ENCODE results near the gene CSRP3.
"Not testable (repeated sequence)": the region's sequence is repeated elsewhere in the genome, so short reads cannot be mapped to it uniquely, and the experiment has no call there.

CSRP3 gene

DNA sequence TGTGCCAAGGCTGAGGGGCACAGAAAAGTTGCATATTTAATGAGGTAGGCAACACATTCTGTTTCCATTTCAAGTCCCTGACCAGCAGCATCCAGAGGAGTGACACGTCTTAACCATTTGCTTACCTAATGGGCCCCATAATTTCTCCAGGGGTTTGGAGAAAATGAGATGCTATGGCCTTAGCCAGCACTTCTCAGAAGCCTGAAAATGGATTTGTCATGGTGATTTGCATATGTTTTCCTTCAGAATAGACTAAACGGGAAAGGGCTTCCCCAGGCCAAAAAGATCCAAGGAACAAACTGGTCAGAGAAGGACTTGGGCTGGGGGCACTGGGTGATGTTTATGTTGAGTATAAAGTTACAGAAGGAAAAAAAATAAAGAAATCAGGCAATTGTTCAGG lies 16.7 kb downstream of the CSRP3 start:
- no peak for DNase-seq

- DNase-seq: no peak
These were observed 18.1 kb downstream of the CSRP3 start for GRCh38 chr11:19183646-19184045.

GRCh38 chr11:19181531-19182261 lies 20.1 kb downstream of the CSRP3 start:
- no peak for DNase-seq

DNA sequence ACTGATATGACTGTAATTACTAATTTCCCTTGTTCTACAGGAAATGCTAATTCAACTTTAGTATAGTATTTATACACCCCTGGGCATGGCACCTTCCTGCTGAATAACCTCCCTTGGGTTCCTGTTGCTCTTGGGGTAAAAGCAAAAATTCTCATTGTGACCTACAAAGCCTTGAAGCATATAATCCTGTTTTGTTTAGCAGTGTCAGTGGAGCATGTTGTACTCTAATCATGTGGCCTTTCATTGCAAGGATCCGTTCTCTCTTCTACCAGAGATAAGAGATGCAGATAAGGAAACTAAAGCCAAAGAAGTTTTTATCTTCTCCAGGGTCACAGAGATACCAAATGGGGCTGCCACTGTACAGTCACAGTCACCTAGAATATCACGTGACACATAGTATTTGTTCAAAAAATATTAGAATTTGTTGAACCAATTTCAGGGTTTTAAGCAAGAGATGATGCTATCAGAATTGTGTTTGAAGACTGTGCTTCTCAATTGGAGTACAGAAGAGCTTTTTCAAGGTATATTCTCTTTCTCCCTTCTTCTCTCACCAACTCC lies 25.1 kb downstream of the CSRP3 start:
- DNase-seq: no peak

DNA sequence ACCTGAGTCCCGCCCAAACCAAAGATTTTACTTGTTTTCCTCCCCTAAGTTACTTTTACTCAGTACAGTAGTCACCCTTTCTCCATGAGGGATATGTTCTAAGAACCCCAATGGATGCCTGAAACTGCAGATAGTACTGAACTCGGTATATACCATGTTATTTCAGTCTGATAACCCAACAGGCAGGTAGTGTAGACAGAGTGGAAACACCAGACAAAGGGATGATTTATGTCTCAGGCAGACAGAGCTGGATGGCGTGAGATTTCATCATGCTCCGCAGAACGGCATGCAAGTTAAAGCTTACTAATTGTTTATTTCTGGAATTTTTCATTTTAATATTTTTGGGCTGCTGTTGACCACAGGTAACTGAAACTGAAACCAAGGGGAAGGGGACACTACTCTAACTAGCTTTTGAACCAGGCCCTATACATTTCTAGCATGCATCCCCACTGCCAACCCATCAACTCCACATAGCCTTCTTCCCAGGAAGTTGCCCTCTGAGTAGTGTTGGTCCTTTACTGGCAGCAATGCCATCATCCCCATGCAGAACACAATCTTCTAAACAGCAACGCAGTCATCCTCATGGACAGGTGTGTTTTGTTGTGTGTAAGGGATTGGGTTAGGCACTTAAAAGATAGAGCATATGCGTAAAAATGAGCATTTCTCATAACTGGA lies 27.7 kb downstream of the CSRP3 start:
- DNase-seq: no peak

DNA sequence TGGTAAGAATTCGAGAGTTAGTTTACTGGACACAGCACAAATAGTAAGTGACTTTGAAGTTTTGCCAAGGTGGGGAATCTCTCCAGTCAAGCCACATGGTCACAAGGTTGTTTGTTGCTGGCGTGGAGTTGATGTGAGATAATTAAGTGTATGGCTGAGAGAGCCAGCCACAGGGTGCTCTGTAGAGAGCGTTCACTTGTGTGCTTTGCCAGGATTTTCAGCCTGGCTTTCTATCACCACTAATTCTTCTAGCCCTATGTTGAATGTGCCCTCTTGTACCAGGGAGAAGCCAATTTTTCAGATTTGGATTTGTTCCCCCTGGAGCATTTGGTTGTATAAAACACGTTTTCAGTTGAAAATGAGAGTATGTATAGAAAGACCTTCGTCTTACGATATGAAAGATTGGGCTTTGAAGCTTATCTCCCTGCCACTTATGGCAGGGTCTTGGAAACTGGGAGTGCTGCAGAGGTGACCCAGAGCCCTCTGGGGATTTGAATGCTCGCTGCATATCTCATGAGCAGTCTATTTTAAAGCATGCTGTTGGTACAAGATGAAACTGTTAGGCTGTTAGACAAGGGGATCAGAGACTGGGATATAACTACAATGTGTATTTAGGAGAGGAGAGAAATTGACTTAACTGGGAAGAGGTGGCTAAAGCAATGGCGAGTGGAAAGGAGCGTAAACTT lies 28.6 kb downstream of the CSRP3 start:
- DNase-seq: no peak

- no peak for DNase-seq
These were observed 33.7 kb downstream of the CSRP3 start for GRCh38 chr11:19168090-19168489.

- no peak for DNase-seq
These were observed 36.9 kb downstream of the CSRP3 start for GRCh38 chr11:19164881-19165280.

GRCh38 chr11:19164230-19164855 lies 37.4 kb downstream of the CSRP3 start:
- no peak for DNase-seq

GRCh38 chr11:19163617-19164016 lies 38.2 kb downstream of the CSRP3 start:
- DNase-seq: no peak

DNA sequence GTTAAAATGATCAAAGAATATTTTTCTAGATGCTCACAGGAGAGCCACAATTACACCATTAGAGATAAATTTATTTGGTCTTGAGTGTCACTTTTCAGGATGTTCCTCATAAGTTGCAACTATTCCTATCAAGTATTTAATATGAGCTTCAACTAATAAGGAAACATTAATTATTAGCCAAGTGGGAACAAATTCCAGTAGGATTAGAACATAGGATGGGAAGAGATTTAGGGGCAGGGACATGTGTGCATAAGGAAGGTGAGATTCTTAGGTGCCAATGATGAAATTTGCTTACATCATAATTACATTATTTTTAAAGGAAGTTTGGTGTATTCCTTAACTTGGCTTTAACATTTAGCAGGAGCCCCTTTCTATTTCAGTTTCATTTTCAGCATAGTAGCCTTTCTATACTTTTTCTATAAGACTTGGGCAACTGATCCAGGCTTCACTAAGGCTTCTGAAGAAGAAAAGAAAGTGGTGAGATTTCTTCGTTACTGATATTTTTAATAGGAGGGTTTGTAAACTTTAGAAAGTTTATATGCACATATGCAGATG lies 38.8 kb downstream of the CSRP3 start:
- peak in 1 of 2 donors; percentile 21 for DNase-seq

GRCh38 chr11:19161651-19162050 lies 40.1 kb downstream of the CSRP3 start:
- no peak for DNase-seq

DNA sequence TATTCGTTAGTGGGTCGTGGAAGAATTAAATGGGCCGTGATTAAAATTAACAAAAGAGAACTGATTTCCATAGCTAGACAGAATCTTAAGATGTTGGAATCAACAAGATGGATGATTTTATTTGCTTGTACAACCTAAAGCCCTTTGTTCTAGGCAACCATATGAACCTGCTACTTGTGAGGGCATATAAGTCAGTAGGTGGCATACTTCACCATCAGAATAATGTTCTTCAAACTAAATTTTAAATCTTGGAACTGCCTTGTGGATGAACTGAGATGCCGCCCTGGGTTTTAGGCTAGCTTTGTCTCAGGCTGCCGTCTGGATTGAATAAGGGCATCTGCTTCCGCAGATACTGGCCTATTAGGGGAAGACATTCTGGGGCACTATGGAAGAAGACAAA lies 40.9 kb downstream of the CSRP3 start:
- DNase-seq: no peak

- no peak for DNase-seq
These were observed 44.9 kb downstream of the CSRP3 start for GRCh38 chr11:19156892-19157291.

GRCh38 chr11:19145319-19145718 lies 56.5 kb downstream of the CSRP3 start:
- no peak for DNase-seq

GRCh38 chr11:19136884-19137283 lies 64.9 kb downstream of the CSRP3 start:
- DNase-seq: not testable (repeated sequence)

- no peak for DNase-seq
These were observed 67.8 kb downstream of the CSRP3 start for GRCh38 chr11:19134004-19134403.

All from bone marrow (tissue), 2 donors.